ENCODE measurements around the gene PPP1R9B.

The PPP1R9B gene

DNA sequence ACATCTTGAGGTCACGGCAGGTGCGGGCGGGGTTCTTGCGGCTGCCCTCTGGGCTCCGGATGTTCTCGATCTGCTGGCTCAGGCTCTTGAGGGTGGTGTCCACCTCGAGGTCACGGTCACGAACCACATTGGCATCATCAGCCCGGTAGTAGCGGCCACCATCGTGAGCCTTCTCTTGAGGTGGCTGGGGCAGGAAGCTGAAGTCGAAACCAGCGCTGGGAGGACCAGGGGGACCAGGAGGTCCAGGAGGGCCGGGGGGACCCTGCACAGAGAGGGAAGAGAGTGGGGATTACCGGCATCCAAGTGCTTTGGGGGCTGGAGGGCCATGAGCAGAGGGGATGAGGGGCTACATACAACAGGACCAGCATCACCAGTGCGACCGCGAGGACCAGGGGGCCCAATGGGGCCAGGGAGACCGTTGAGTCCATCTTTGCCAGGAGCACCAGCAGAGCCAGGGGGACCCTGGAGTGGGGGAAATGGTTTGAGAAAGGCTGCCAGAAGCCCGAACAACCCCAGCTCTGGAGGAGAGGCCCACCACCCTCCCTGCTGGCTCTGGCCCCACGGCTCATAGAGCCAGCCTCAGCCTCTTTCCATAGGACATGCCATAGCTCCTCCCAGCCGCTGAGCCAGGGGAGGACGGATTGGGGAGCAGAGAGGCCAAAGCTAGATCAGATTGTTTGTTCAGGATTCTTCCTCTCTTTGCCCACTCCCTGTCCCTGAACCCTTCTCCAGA is 36.4 kb upstream of the PPP1R9B start:
- no peak for DNase-seq

DNA sequence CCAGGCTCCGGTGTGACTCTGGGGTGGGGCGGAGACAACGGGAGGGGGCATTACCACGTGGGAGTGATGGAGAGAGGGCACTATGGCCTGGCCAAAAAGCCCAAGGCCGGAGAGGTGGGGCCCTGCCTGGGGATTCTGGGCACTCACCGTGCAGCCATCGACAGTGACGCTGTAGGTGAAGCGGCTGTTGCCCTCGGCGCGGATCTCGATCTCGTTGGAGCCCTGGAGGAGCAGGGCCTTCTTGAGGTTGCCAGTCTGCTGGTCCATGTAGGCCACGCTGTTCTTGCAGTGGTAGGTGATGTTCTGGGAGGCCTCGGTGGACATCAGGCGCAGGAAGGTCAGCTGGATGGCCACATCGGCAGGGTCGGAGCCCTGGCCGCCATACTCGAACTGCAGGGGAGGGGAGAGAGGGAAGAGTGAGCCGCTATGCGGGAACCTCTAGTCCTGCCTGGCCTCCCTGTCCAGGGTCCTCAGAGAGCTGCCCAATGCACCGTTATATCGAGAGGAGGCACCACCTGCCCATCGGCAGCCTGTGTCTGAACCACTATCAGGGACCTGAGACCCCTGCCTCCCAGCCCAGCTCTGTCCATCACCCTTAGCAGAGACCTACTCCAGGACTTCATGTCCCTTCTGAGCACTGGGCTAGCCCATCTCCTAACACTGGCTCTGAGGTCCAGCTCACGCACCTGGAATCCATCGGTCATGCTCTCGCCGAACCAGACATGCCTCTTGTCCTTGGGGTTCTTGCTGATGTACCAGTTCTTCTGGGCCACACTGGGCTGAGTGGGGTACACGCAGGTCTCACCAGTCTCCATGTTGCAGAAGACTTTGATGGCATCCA is 35.4 kb upstream of the PPP1R9B start:
- DNase-seq = no peak

DNA sequence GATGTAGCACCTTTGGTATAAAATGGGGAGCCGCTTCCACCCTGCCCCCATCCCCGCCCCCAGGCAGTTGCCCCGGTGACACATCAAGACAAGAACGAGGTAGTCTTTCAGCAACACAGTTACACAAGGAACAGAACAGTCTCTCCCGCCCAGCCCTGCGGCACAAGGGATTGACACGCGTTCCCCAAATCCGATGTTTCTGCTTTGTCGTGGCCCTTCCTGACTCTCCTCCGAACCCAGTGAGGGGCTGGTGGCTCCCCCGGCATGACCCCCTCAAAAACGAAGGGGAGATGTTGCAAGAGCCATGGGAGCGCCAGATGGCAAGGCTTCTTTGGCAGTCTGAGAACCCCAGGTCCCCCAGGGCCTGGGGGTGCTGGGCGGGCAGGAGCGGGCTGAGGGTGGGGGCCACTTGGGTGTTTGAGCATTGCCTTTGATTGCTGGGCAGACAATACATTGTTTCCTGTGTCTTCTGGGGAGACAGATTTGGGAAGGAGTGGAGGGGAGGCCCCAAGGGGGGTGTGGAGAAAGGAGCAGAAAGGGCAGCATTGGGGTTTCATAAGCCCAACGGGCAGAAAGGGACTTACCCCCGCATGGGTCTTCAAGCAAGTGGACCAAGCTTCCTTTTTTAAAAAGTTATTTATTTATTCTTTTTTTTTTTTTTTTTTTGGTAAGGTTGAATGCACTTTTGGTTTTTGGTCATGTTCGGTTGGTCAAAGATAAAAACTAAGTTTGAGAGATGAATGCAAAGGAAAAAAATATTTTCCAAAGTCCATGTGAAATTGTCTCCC is 34.3 kb upstream of the PPP1R9B start:
- peak in 1 of 2 donors; percentile 8 for DNase-seq

DNA sequence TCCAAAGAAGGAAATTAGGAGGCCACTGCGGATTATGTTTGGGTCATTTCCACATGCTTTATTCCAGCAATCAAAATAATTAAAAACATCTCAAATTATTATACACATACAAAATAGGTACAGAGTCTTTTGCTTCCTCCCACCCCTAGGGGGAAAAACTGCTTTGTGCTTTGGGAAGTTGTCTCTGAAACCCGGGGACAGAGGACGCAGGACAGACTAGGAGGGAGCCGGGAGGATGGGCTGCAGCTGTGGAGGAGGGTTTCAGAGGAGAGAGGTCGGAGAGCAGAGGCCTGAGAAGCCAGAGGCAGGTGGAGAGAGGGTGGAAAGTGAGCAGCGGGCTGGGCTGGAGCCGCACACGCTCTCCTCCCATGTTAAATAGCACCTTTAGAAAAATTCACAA is 33.6 kb upstream of the PPP1R9B start:
- DNase-seq = no peak

DNA sequence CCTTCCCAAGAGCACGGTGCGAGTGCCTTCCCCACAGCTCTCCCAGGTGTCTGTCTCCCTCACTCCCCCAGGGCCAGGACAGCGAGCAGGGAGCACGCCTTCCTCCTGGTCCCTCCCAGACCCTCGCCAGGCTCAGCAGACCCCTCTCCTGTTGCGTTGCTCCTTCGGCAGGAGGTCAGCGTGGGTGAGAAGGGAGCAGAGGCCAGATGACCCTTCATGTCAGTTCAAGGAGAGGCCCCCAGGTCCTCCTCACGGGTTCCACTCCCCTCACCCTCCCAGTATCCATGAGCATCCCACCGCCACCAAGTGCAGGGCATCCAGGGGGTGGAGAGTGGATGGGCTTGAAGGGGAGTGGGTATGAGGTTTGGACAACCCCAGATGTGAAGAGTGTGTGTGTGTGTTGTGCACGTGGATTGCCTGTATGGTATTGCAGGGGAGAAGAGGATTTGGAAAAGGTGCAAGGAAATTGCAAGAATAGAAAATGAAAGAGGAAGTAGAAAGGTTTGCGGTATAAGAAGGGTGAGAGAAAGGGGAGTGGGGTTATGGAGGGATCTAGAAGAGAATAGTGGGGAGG is 33.0 kb upstream of the PPP1R9B start:
- no peak for DNase-seq

DNA sequence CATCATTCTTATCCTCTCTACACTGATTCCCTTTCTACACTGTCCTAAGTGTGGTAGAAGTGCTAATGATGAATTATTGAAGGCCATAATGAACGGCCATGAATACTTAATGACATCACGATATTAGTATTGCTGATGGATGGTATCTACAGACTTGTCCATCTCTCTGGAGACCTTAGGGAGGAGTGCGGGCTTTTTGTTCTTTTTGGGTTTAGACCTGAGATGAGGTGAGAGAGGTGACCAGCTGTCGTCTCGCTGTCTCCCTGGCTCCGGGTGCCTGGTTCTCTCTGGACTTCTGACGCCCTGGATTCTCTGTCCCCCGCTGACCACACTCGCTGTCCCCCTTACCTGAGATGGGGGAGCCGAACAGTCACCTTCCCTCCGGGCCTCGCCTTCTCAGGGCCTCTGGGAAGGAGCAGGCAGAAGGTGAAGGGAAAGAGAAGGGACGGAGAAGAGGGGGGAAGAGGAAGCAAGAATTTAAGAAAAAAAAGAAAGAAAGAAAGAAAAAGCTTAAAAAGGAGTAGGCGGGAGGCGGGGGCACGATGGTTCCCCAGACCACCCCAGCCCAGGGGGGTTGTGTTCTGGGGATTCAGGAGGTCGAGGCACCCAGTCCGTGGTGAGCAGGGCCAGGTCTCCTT is 32.4 kb upstream of the PPP1R9B start:
- DNase-seq = no peak

DNA sequence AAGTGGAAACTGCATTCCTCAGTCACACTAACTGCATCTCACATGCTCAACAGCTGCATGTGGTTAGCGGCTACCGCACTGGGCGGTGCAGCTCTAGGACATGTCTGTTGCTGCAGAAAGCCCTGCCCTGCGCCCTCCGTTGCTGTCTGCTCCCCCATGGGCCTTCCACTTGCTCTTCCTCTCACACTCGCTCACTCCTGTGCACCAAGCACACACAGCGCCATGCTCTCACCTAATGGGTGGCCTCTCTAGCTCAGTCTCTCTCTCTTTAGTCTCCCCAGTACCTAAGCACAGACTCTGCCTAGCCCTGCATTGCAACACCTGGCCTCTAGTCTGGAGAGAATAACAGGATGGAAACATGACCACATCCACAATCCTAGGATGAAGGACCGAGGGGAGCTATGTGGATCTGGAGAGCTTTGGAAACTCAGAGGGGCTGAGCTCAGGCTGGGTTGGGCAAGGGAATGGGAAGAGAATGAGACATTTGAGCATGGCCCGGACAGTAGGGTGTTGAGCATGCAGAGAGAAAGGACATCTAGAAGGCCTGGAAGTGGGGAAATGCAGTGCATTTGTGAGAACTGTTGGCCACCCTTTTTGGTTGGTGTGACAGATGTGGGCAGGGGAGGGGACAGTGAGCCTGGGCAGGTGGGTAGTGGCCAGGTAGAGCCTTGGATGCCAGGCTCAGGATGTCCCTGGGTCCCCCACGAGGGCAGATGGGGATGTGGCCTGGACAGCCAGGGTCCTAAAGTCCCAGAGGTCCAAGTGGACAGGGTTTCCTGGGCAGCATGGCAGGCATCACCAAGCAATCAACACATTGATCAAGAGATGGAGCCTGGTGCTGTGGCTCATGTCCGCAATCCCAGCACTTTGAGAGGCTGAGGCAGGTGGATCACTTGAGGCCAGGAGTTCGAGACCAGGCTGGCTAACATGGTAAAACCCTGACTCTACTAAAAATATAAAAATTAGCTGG is 31.4 kb upstream of the PPP1R9B start:
- DNase-seq = no peak

DNA sequence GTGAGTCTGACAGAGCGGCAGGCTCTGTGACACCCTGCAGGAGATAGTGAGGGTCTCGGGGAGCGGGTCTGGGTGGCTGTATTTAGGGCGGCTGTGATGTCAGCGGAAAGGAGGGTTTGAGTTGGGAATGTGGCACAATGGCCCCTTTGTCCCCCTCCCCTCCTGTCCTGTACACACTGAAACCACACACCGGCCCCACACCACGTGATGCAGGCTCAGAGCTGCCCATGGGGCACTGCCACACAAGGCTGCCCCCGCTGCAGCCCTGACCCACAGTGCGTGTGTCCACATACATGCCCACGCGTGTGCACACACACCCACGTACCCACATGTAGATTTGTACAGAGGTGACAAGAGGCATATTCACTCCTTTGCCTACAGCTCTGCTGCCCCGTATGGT is 30.7 kb upstream of the PPP1R9B start:
- DNase-seq = no peak

DNA sequence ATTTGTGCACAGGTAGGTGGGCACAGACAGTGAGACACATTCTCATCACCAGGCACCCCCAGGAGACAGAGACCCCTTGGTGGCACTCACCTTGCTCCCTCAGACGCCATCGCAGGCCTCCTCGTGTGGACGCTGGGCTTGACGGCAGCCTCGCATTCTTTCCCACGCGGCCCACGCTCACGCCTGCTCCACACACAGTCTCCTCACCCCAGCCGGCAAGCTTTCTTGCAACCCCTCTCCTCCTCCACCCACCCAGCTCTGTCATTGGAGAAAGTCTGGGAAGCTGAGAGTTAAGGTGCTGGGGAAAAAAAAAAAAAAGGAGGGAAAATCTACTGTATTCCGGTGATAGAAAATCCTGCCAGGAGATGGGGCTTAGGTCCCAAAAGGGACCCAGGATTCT is 30.1 kb upstream of the PPP1R9B start:
- DNase-seq = no peak

DNA sequence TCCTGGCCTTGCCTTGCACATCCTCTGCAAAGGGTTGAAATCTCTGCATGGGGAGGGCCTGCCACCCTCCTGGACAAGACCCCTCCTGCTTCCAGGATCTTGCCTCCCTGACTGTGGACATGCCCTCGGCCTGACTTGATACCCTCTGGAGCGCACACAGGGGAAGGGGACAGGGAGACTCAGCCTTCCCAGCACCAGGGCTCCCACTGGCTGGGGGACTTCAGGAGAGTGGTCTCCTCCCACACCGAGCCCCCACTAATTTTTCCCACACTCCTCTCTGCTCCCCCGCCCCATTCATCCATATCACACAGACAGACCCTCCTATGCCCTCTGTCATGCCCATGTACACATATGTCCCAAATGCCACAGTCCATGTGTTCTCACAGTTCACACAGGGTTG is 29.6 kb upstream of the PPP1R9B start:
- DNase-seq = no peak

DNA sequence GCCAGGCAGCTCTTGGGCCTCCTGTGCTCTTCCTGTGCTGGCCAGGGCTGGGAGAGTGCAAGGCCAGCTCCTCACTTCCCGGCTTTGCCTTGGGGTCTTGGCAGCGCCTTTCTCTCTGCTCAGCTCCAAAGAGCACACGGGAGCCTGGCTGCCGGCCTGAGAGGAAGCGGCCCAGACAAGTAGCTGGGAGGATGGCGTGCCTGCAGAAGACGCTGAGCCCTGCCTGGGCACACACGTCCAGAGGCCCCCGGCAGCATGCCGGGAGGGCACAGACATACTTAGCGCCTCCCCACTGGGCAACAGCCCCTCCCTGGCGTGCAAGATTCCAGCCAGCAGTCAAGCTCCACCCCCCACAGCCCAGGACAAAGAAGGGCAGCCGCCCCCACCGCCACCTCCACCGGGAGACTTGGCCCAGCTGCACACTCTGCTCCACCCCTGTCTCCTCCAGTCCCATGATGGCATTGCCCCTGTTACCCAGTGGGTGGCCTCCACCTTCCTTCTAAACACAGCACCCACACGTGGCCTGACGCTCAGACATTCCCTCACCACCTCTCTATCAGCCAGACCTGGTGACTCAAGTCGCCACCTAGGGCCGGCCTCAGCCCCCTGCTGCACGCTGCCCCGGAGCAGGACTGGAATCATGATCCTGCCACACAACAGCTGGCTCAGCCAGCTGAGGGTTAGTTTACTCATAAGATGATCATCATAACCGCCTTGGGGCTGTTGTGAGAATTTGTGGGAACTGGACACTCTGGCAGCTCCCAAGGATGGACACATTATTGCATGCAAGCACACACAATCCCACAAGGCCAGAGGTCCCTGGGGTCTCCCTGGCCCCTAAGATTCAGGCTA is 27.7 kb upstream of the PPP1R9B start:
- peak; percentile 53 to 63 for DNase-seq

DNA sequence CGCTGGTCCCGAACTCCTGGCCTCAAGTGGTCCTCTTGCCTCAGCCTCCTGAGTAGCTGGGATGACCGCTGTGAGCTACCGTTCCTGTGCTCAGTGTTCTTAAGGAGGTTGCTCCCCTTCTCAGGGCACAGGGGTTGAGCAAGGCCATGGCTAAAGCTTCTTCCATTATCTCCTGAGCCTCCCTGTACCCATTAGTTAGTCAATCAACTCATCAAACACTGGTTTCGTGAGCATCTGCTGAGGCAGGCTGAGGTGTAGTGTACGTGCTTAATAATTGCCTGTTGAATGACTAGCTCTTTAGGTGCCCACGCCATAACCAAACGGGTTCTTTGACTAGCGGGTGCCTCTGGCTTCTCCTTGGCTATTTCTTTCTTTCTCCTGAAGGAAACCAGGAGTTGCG is 27.0 kb upstream of the PPP1R9B start:
- DNase-seq = no peak

DNA sequence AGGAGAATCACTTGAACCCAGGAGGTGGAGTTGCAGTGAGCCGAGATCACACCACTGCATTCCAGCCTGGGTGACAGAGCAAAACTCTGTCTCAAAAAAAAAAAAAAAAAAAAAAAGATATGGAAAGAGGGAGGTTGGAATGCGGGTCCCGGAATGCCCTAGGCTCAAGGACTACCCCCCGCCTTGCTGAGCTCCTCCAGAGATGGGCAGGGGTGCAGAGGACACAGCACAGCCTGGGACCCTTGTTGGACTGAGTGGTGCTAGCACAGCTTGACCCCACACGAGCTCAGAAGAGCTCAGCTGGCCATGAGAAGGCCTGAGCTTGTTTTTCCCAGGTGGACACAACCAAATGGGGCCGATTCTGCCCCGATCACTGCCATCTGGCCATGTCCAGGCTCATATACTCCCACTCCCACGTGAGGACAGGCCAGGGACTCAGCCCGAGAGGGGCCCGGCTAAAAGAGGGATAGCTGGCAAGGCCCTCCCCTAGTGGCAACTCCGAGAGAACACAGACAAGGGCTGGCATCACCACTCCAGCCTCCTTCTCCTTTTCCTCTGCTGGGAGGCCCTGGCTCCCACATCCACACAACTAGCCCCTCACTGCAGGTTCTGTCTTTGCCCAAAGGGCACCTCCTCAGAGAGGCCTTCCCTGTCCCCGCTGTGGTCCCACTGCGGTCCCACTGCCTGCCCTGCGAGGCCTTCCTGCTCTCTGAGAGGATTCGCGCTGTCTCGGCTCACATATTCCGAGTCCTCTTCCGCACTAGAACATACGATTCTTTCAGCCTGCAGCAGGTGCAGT is 26.3 kb upstream of the PPP1R9B start:
- DNase-seq = no peak

DNA sequence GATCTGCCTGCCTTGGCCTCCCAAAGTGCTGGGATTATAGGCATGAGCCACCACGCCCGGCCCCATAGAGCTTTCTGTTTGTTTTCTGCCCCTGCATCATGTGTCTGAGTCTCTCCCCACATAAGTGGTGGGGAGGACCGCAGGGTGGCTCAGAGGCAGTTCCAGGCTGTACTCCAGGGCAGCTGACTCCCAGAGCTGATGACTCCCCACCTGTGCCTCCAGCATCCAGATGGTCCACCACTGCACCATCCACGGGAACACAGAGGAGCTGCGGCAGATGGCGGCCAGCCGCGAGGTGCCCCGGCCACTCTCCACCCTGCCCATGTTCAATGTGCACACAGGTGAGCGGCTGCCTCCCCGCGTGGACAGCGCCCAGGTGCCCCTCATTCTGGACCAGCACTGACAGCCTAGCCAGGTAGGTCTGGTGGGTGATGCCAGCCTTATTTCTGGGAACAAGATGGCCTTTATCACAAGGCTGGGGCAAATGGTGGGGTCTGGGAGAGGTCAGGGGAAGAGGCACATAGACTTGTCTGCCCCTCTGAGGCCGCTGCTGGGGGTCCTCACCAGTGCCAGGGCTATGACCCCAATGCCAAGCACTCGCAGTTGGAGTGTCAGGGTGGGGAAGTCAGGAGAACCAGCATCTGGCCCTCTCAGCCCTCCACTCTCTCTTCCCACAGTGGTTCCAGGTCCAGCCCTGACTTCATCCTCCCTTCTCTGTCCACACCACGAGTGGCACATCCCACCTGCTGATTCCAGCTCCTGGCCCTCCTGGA is 24.7 kb upstream of the PPP1R9B start:
- DNase-seq = no peak

DNA sequence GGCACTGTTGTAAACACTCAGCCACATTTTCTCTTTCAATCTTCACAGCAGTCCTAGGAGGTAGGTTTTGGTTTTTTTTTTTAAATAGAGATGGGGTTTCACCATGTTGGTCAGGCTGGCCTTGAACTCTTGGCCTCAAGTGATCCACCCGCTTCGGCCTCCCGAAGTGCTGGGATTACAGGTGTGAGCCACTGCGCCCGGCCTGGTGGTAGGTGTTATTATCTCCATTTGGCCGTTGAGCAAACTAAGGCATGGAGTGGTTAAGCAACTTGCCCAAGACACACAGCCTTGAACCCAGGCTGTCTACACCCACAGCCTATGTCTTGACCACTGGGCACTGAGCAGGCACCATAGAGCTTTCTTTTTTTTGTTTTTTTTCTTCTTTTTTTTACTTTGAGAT is 24.0 kb upstream of the PPP1R9B start:
- no peak for DNase-seq

DNA sequence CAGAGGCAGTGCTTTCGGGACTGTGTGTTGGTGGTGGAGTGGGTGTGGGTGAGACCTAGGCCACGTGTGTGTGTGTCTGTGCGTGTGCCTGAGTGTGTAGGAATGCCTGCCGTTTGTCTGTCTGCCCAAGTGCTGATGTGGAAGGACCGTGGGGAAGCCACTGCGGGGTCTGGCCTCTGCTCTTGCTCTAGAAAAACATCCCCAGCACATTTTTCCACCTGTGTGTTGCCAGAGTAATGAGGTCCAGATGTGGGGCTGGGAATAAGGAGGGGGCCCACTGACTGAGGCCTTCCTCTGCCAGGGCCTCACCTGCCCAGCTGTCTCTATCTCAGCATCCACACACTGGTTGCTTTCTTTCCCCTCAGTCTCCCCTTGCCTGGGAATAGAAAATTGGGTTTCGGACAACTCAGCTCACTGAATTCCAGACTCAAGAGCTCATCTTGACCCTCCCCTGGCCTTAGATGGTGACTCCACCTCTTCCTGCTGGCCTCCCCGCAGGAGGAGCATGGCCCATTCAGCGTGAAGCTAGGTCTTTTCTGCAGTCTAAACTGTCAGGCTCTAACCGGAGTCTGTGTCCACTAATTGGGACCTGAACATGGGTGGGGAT is 23.0 kb upstream of the PPP1R9B start:
- no peak for DNase-seq

DNA sequence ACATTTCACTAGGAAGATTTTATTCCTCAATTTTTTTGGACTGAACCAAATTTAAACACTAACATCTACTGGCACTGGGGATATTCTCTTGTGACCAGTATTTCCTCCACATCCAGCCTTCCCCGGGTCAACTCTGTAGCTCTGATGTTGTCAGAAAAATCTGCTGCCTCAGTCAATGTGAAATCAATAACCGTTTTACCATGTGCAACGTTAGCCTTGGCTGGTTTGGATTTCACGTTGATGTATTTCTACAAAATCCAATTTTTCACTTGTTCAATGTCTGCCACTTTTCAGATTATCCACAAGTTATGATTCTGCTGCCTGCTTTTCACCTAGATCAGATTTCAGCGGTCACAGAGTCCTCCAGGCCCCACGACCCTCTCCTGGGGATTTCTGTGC is 22.5 kb upstream of the PPP1R9B start:
- DNase-seq = no peak

DNA sequence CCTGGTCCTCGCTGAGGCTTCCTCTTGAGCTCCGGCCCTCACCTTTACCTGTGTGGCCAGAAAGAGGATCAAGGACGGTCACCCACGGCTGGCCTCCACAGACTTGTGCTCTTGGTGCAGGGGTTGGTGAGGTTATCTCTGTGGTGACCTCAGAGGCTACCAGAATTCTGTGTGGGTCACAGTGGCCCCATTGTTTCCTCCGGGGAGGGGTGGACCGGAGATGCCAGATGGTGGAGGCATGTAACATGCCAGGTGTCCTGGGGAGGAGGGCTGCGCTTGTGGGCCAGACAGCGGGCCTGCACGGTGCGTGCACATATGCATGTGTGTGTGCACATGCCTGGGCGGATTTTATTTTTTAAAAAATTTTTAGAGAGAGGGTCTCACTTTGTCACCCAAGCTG is 21.7 kb upstream of the PPP1R9B start:
- DNase-seq = no peak
